Endothelial cell of umbilical vein (primary cell): ENCODE measurements around the gene NUDT3. TPM values are rescaled to one million over a fixed set of nuclear protein-coding genes. Genes with fewer than 3 reads are reported as not detected.
A peak's percentile ranks its signal among the peaks of the same experiment; 100 is the strongest.

Experiments used
- BruUV-seq: library from RNA; stranded (reverse); fragments of 400-500 nt; replicated peaks from 2 replicates; lab custom pipeline; 2021; lab: Mats Ljungman, UMichigan
- CTCF ChIA-PET: fragments of 300-600, 350-600 bp; sonication (Branson Sonifier 250); formaldehyde crosslinking; loops from one replicate; lab custom pipeline; 2021; ENCODE audit warnings: antibody characterized with exemption, inconsistent platforms; lab: Charles Lee
- POLR2A ChIA-PET: fragments of 300-600, 350-600 bp; sonication (Branson Sonifier 250); formaldehyde crosslinking; loops from one replicate; lab custom pipeline; 2021; ENCODE audit warnings: antibody characterized with exemption, inconsistent platforms; lab: Charles Lee
- DNase-seq: peaks from one replicate; pipeline ENCODE4 v3.0.0-alpha.2; 2011; ENCODE audit warnings: low read depth, low spot score
- FAIRE-seq: peaks from 2 replicates; lab custom pipeline; 2011; peaks lifted over from hg19 to GRCh38; lab: Jason Lieb, UNC
- H2AFZ ChIP-seq: 2 replicates; pipeline ENCODE4 v1.6.0; 2012; ENCODE audit warnings: low read depth, low read length, control low read depth, inconsistent platforms
- H3K27ac ChIP-seq: 2 replicates; pipeline ENCODE4 v1.5.1; 2011; ENCODE audit warnings: low read depth, mild to moderate bottlenecking, control low read depth, low read length, moderate library complexity; ENCODE audit not compliant: insufficient read depth
- H3K27me3 ChIP-seq, 2 experiments: 2 replicates each; pipeline versions ENCODE4 v1.6.0 to v1.6.1; 2011; ENCODE audit warnings: low read length in 2 of 2, mixed read lengths in 1 of 2; ENCODE audit not compliant: control insufficient read depth in 2 of 2, insufficient read depth in 2 of 2
- H3K36me3 ChIP-seq, 2 experiments: 2 replicates in 1 of 2; 3 replicates in 1 of 2; pipeline ENCODE4 v1.5.1; 2011; ENCODE audit warnings: low read length in 2 of 2, mild to moderate bottlenecking in 1 of 2, moderate library complexity in 1 of 2; ENCODE audit not compliant: control insufficient read depth in 2 of 2, insufficient read depth in 2 of 2; ENCODE audit errors: extremely low read depth in 1 of 2
- H3K4me1 ChIP-seq: 3 replicates; pipeline ENCODE4 v1.5.1; 2011; ENCODE audit warnings: mild to moderate bottlenecking, low read length; ENCODE audit not compliant: control insufficient read depth, insufficient read depth; ENCODE audit errors: extremely low read depth
- H3K4me2 ChIP-seq: 2 replicates; pipeline ENCODE4 v1.6.1; 2011; ENCODE audit warnings: low read length, control low read depth, mixed read lengths; ENCODE audit not compliant: insufficient read depth
- H3K4me3 ChIP-seq, 3 experiments: fragments of 200-600 bp in 1 of 3; sonication (generic), shearing (Covaris generic) in 1 of 3; replicated peaks in 1 of 3; 2 replicates each; pipeline ENCODE4 v1.5.1; 2011 to 2016; ENCODE audit warnings: control low read depth in 3 of 3, low read length in 3 of 3, mild to moderate bottlenecking in 2 of 3, inconsistent platforms in 1 of 3, low read depth in 1 of 3, moderate library complexity in 1 of 3; ENCODE audit not compliant: insufficient read depth in 1 of 3
- H3K79me2 ChIP-seq: 2 replicates; pipeline ENCODE4 v1.6.0; 2012; ENCODE audit warnings: low read length, inconsistent platforms; ENCODE audit not compliant: control insufficient read depth, insufficient read depth
- H3K9ac ChIP-seq: replicated peaks from 2 replicates; pipeline ENCODE3; 2011; ENCODE audit warnings: low read length, control low read depth; ENCODE audit not compliant: insufficient read depth; ENCODE audit errors: extremely low read depth
- H3K9me1 ChIP-seq: replicated peaks from 3 replicates; pipeline ENCODE4 v1.6.0; 2011; ENCODE audit warnings: mild to moderate bottlenecking, low read length; ENCODE audit not compliant: control insufficient read depth, insufficient read depth; ENCODE audit errors: extremely low read depth
- H3K9me3 ChIP-seq: replicated peaks from 2 replicates; pipeline ENCODE4 v1.5.1; 2012; ENCODE audit warnings: low read length, inconsistent platforms; ENCODE audit not compliant: control insufficient read depth, insufficient read depth
- H4K20me1 ChIP-seq: replicated peaks from 2 replicates; pipeline ENCODE3; 2011; ENCODE audit warnings: mild to moderate bottlenecking, low read length; ENCODE audit not compliant: control insufficient read depth, insufficient read depth; ENCODE audit errors: extremely low read depth
- CTCF ChIP-seq, 2 donors: IDR thresholded peaks; 1 replicate in 1 of 2; 2 replicates in 1 of 2; pipeline ENCODE4 v1.5.1; 2011; ENCODE audit warnings: low read length in 2 of 2, mild to moderate bottlenecking in 2 of 2, moderate library complexity in 2 of 2, control low read depth in 1 of 2, inconsistent platforms in 1 of 2, low read depth in 1 of 2; ENCODE audit not compliant: insufficient read depth in 1 of 2; ENCODE audit errors: extremely low read depth in 1 of 2
- EZH2 ChIP-seq: IDR thresholded peaks from 2 replicates; pipeline ENCODE4 v1.6.1; 2012; ENCODE audit warnings: borderline replicate concordance, low read depth, mild to moderate bottlenecking, moderate library complexity, low read length, inconsistent platforms; ENCODE audit not compliant: severe bottlenecking
- FOS ChIP-seq: IDR thresholded peaks from 2 replicates; pipeline ENCODE4 v1.6.1; 2011; ENCODE audit warnings: mild to moderate bottlenecking, low read length, moderate library complexity, borderline replicate concordance; ENCODE audit not compliant: insufficient read depth
- GATA2 ChIP-seq: IDR thresholded peaks from 2 replicates; pipeline ENCODE4 v1.7.0; 2011; ENCODE audit warnings: low read depth, mild to moderate bottlenecking, moderate library complexity, mixed read lengths, low read length; ENCODE audit not compliant: insufficient read length, insufficient read depth
- JUN ChIP-seq: IDR thresholded peaks from 2 replicates; pipeline ENCODE4 v1.6.1; 2011; ENCODE audit warnings: borderline replicate concordance, low read depth; ENCODE audit not compliant: insufficient read length, insufficient read depth
- MAX ChIP-seq: IDR thresholded peaks from 2 replicates; pipeline ENCODE4 v1.6.1; 2011; ENCODE audit not compliant: insufficient read depth, insufficient read length
- MYC ChIP-seq: IDR thresholded peaks from one replicate; pipeline ENCODE4 v1.6.1; 2011; ENCODE audit warnings: mild to moderate bottlenecking, low read depth, low read length
- POLR2A ChIP-seq: IDR thresholded peaks from 2 replicates; pipeline ENCODE4 v1.6.1; 2012; ENCODE audit warnings: low read depth, mild to moderate bottlenecking, control low read depth, low read length
- POLR2AphosphoS5 ChIP-seq: IDR thresholded peaks from 2 replicates; pipeline ENCODE4 v1.6.1; 2012; ENCODE audit warnings: low read depth, mild to moderate bottlenecking, control low read depth, low read length, moderate library complexity; ENCODE audit not compliant: insufficient read depth
- dilution Hi-C: fragments of 300-500 bp; cut with MboI; formaldehyde crosslinking; loops from one replicate; pipeline ENCODE4 v1.15.0; 2019; ENCODE audit warnings: low sequenced_read_pairs; ENCODE audit not compliant: extremely low pct_ligation_motif_present
- intact Hi-C: fragments of 100-400 bp; cut with micrococcal nuclease; formaldehyde crosslinking; loops from one replicate; pipeline ENCODE4 v1.10.0; 2022
- polyA plus RNA-seq, 4 experiments: library from polyadenylated mRNA; depleted of rRNA in 3 of 4; stranded (reverse) in 3 of 4; unstranded in 1 of 4; fragments of >200 nt; gene quantifications; 2 replicates each; pipeline versions ENCODE4 v1.2.1 to v1.2.3, GENCODE V29; 2011 to 2012; ENCODE audit warnings: missing spikeins in 1 of 4
- total RNA-seq: library from RNA; stranded (reverse); gene quantifications from 2 replicates; pipeline ENCODE4 v1.2.3, GENCODE V29; 2021

Gene NUDT3
- total and polyA plus RNA-seq, 2 donors (not counting 3 experiments of a cell fraction or from before 2014, with no cell fraction given): 11.9 to 30.9 TPM

DNA sequence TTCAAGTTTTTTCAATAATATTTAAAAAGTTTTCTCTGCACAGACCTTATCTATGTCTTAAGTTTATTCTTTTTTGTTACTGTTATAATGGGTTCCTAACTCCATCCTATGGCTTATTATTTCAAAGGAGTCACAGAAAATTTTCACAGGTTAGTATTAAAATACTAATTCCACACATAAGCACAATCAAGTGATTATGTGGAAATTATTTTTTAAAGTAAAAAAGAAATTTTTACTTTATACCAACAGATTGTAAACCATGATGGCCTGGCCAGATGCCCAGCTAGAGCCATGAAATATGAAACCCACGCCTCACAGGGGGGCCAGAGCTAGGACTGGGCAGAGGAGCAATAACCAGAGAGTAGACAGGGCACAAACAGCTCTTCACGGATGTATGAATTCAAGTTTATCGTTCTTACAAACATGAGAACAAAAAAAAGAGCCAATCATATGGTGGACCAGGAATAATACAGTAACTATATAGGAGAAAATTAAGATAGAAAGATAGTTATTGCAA, 34.0 kb downstream of the NUDT3 start:
- TF ChIP-seq JUN (no peak), POLR2A (no peak), MYC (no peak), FOS (no peak), GATA2 (no peak), POLR2AphosphoS5 (no peak), EZH2 (no peak), CTCF (IDR thresholded peaks at IDR 0.05; ENCODE audit: extremely low read depth in 1 of 2, insufficient read depth in 1 of 2, low read depth in 1 of 2, low read length in 2 of 2) (no peak), MAX (no peak)
- Histone ChIP-seq H3K9me3 (no peaks in the 10 kb centered on the region), H2AFZ (no peak overlapping the region), H3K27ac (no peak overlapping the region), H3K79me2 (peaks cover 80% of the 10 kb centered on the region), H3K9ac (no peak overlapping the region), H3K4me1 (peaks cover 8% of the 10 kb centered on the region), H4K20me1 (peaks cover 5% of the 10 kb centered on the region), H3K27me3 (no peaks in the 10 kb centered on the region), H3K36me3 (no peaks in the 10 kb centered on the region), H3K9me1 (no peaks in the 10 kb centered on the region), H3K4me2 (no peak overlapping the region), H3K4me3 (no peak overlapping the region)
- dilution Hi-C loops: no loop called here
- FAIRE-seq (no peak), DNase-seq (peak; percentile 50)
- ChIA-PET CTCF (interaction anchor here (1.6 kb wide), 1 partner anchor 57 kb away, joined by 4 read pairs; no protein-coding TSS in a partner anchor), POLR2A (interaction anchor here (0.6 kb wide), 1 partner anchor 148 kb away, joined by 3 read pairs; no protein-coding TSS in a partner anchor)
- intact Hi-C loops: no loop called here
- no TSS peak for BruUV-seq
